MCF 10A (cell line): ENCODE measurements around the gene SHISA5. TPM values are rescaled to one million over a fixed set of nuclear protein-coding genes. Genes with fewer than 3 reads are reported as not detected.

Experiments
- BruUV-seq: library from RNA; stranded (reverse); fragments of 400-500 nt; replicated peaks from 2 replicates; lab custom pipeline; 2021; lab: Mats Ljungman, UMichigan
- CTCF ChIA-PET: fragments of 300-600 bp; sonication (Branson Sonifier 250); formaldehyde crosslinking; extraction: SDS; loops from one replicate; lab custom pipeline; 2021; ENCODE audit warnings: antibody characterized with exemption, inconsistent platforms; lab: Yijun Ruan, JAX
- POLR2A ChIA-PET: fragments of 300-600, 350-650 bp; sonication (Branson Sonifier 250); formaldehyde crosslinking; extraction: SDS; loops from one replicate; lab custom pipeline; 2020; ENCODE audit warnings: antibody characterized with exemption, inconsistent platforms; lab: Yijun Ruan, JAX
- DNase-seq: peaks from one replicate; pipeline ENCODE4 v3.0.0-alpha.2; 2018; ENCODE audit not compliant: unreplicated experiment
- H3K27ac Mint-ChIP-seq: one replicate; pipeline ENCODE4 v1.8.0; 2022; ENCODE audit warnings: mild to moderate bottlenecking, low read depth, mixed read lengths; ENCODE audit not compliant: unreplicated experiment
- H3K27me3 Mint-ChIP-seq: one replicate; pipeline ENCODE4 v1.8.0; 2022; ENCODE audit warnings: mixed read lengths; ENCODE audit not compliant: insufficient read depth, unreplicated experiment
- H3K36me3 Mint-ChIP-seq: one replicate; pipeline ENCODE4 v1.8.0; 2022; ENCODE audit warnings: mild to moderate bottlenecking, moderate library complexity, mixed read lengths; ENCODE audit not compliant: insufficient read depth, unreplicated experiment
- H3K4me1 Mint-ChIP-seq: one replicate; pipeline ENCODE4 v1.8.0; 2022; ENCODE audit warnings: mixed read lengths; ENCODE audit not compliant: insufficient read depth, unreplicated experiment
- H3K4me3 Mint-ChIP-seq: one replicate; pipeline ENCODE4 v1.8.0; 2022; ENCODE audit warnings: mild to moderate bottlenecking, moderate library complexity, mixed read lengths; ENCODE audit not compliant: unreplicated experiment
- H3K9me3 Mint-ChIP-seq: one replicate; pipeline ENCODE4 v1.8.0; 2022; ENCODE audit warnings: mixed read lengths; ENCODE audit not compliant: unreplicated experiment
- intact Hi-C: fragments of 100-400 bp; cut with micrococcal nuclease; formaldehyde crosslinking; loops from 2 replicates; pipeline ENCODE4 v1.14.1; 2022
- total RNA-seq: library from RNA; stranded (reverse); gene quantifications from 2 replicates; pipeline ENCODE4 v1.2.3, GENCODE V29; 2022
- TF ChIP-seq, protein P1 (sequence below): fragments of 200-600 bp; IDR thresholded peaks from one replicate; pipeline ENCODE4 v1.8.0; 2022; ENCODE audit warnings: antibody characterized with exemption, mild to moderate bottlenecking; ENCODE audit not compliant: unreplicated experiment

The SHISA5 gene
- total RNA-seq, 1 experiment from 2014 or later: 131 TPM

DNA sequence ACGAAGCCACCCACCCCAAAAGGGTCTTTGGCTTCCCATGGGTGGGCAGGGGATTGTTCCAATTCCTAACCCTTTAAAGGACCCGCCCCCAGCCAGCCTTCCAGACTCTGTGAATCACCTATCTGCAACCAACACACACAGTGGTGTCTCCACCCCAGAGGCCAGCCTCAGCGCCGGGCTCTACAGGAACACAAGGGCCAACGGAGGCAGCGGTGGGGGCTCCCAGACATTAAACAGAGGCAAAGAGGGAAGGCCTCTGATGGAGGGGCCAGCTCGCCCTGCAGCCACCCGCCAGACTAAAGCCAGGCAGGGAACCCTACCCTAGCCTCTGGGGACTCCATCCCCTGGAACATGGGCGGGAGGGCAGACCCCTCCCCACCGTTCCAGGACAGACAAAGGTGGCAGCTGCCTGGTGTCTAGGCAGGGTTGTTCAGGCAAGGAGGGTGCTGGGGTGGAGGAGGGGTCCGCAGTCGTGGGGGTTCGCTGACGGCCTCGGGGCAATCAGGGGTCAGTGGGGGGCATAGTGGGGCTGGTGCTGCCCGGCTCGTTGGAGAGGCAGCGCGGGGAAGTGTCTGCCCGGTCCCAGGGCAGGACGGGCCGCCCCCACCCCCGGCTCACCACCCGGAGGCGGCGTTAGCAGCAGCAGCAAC lies 448 bp downstream of the SHISA5 start:
- Mint-ChIP-seq H3K4me3 (peak overlapping the region; percentile 70), H3K27me3 (no peaks in the 10 kb centered on the region), H3K36me3 (peaks cover 11% of the 10 kb centered on the region), H3K4me1 (peaks cover 32% of the 10 kb centered on the region), H3K9me3 (no peaks in the 10 kb centered on the region), H3K27ac (peak overlapping the region; percentile 25)
- intact Hi-C loops: loop anchor here (1.0 kb wide), 1 partner anchor 31 kb away; no protein-coding TSS in a partner anchor
- TF ChIP-seq, protein P1, sequence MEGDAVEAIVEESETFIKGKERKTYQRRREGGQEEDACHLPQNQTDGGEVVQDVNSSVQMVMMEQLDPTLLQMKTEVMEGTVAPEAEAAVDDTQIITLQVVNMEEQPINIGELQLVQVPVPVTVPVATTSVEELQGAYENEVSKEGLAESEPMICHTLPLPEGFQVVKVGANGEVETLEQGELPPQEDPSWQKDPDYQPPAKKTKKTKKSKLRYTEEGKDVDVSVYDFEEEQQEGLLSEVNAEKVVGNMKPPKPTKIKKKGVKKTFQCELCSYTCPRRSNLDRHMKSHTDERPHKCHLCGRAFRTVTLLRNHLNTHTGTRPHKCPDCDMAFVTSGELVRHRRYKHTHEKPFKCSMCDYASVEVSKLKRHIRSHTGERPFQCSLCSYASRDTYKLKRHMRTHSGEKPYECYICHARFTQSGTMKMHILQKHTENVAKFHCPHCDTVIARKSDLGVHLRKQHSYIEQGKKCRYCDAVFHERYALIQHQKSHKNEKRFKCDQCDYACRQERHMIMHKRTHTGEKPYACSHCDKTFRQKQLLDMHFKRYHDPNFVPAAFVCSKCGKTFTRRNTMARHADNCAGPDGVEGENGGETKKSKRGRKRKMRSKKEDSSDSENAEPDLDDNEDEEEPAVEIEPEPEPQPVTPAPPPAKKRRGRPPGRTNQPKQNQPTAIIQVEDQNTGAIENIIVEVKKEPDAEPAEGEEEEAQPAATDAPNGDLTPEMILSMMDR: no peak
- CTCF ChIA-PET: interaction anchor here (0.6 to 1.0 kb wide), 2 partner anchors 31 to 39 kb away, joined by 3 to 4 read pairs; no protein-coding TSS in a partner anchor
- peak; percentile 45 for DNase-seq
- POLR2A ChIA-PET: interaction anchor here (0.7 to 2.9 kb wide), 6 partner anchors 16 to 235 kb away, joined by 3 to 11 read pairs (median 5); partner anchors contain the start of genes CCDC51 and TMA7
- BruUV-seq: TSS peak; percentile 25

DNA sequence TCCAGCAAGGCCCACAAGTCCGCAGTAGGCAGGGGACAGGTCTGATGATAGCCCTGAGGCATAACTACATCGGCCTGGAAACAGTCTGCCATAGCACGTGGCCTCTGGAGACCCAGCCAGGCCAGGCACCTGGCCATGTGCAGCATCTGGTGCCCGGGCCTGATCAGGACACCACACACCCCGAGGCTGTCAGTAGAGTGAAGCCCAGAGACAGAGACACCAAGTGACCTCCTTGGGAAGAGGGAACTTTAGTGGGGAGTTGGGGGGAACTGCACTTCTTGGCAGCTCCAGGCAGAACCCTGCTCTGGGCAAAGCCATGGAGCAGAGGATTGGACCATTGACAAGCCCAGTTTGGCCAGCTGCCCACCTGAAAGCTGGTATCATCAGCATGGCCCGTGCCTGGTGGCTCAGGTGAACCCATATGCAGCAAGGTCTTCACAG lies 1.2 kb downstream of the SHISA5 start:
- Mint-ChIP-seq H3K4me3 (peak overlapping the region; percentile 70), H3K27me3 (no peaks in the 10 kb centered on the region), H3K9me3 (no peaks in the 10 kb centered on the region), H3K4me1 (peaks cover 30% of the 10 kb centered on the region), H3K36me3 (peaks cover 16% of the 10 kb centered on the region), H3K27ac (peak overlapping the region; percentile 25)
- BruUV-seq: no TSS peak
- POLR2A ChIA-PET: interaction anchor here (2.9 kb wide), 1 partner anchor 62 kb away, joined by 11 read pairs; the partner anchor contains the start of genes CCDC51 and TMA7
- TF ChIP-seq, protein P1: no peak
- CTCF ChIA-PET: interaction anchor here (0.5 kb wide), 1 partner anchor 665 kb away, joined by 3 read pairs; no protein-coding TSS in a partner anchor
- DNase-seq: peak; percentile 20
- intact Hi-C loops: no loop called here

DNA sequence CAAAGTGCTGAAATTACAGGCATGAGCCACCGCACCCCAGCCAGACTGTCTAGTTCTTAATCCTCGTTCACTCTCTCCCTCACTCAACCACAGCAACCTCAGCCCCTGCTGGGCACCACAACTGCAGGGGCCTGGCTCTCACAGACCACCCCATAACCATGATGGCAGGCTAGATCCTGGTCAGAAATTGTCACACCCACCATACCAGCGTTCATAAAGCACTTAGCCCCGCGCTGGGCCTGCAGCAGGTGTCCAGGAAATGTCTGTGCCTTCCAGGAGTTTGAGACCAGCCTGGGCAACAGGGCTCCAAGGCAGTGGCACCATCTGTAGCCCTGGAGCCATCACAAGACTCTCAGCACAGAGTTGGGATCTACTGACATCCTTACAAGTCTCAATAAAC lies 1.9 kb downstream of the SHISA5 start:
- TF ChIP-seq, protein P1: no peak
- Mint-ChIP-seq H3K4me1 (peaks cover 24% of the 10 kb centered on the region), H3K27ac (peak overlapping the region; percentile 76), H3K9me3 (no peaks in the 10 kb centered on the region), H3K27me3 (no peaks in the 10 kb centered on the region), H3K36me3 (peaks cover 19% of the 10 kb centered on the region), H3K4me3 (no peak overlapping the region)
- ChIA-PET CTCF (no interaction called here), POLR2A (no interaction called here)
- DNase-seq: no peak
- intact Hi-C loops: no loop called here
- no TSS peak for BruUV-seq

DNA sequence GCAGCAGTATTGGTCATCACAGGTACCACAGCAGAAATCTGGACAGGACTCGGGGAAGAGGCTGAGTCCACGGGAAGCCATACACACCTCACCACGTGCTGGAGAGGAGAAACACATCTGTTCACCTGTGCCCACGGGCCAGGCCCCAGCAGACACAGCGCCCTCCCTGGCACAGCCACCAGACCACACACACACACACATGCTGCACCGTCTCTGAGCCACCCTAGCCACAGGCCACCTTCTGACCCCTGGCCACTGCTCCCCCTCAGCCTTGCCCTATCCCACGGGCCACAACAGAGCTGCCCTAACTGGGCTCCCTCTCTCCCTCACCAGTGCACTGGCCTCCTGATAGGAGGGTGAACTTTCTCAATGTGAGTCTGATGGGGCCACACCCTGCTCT lies 2.8 kb downstream of the SHISA5 start:
- DNase-seq: no peak
- peaks cover 24% of the 10 kb centered on the region for H3K4me1 Mint-ChIP-seq
- BruUV-seq: no TSS peak
- ChIA-PET CTCF (interaction anchor here (0.7 to 1.0 kb wide), 2 partner anchors 28 to 44 kb away, joined by 3 read pairs; no protein-coding TSS in a partner anchor), POLR2A (interaction anchor here (0.5 to 0.6 kb wide), 2 partner anchors 12 to 379 kb away, joined by 3 read pairs; no protein-coding TSS in a partner anchor)
- H3K27me3 Mint-ChIP-seq: no peaks in the 10 kb centered on the region
- H3K9me3 Mint-ChIP-seq: no peaks in the 10 kb centered on the region
- TF ChIP-seq, protein P1: no peak
- no peak overlapping the region for H3K4me3 Mint-ChIP-seq
- H3K36me3 Mint-ChIP-seq: peaks cover 27% of the 10 kb centered on the region
- peak overlapping the region; percentile 76 for H3K27ac Mint-ChIP-seq
- intact Hi-C loops: no loop called here
